CD4-positive, alpha-beta T cell (primary cell): ENCODE measurements around the gene INPP5B. TPM values are rescaled to one million over a fixed set of nuclear protein-coding genes. Genes with fewer than 3 reads are reported as not detected.

Experiments
- ATAC-seq: fragments of 200-7000 bp; cut with Tn5 transposase; one replicate; pipeline ENCODE4 v1.10.0; 2022; ENCODE audit warnings: mild to moderate bottlenecking; ENCODE audit not compliant: poor library complexity
- CTCF ChIA-PET: fragments of 350-600 bp; sonication (Branson Sonifier 250); formaldehyde crosslinking; loops from one replicate; lab custom pipeline; 2021; ENCODE audit warnings: antibody characterized with exemption, inconsistent platforms; lab: Charles Lee
- POLR2A ChIA-PET: fragments of 350-600 bp; sonication (Branson Sonifier 250); formaldehyde crosslinking; loops from one replicate; lab custom pipeline; 2021; ENCODE audit warnings: antibody characterized with exemption, inconsistent platforms; lab: Charles Lee
- DNase-seq, 14 experiments: peaks; one replicate each; pipeline ENCODE4 v3.0.0-alpha.2; 2013 to 2020; ENCODE audit warnings: mixed read lengths in 2 of 14
- H3K27ac ChIP-seq, 2 donors: one replicate each; pipeline versions ENCODE4 v1.5.1 to v1.7.0; 2013; ENCODE audit warnings: low read length in 2 of 2, low read depth in 1 of 2, mild to moderate bottlenecking in 1 of 2
- H3K27me3 ChIP-seq, 2 experiments: 1 replicate in 1 of 2; 2 replicates in 1 of 2; pipeline versions ENCODE4 v1.6.1 to v1.7.0; 2013; ENCODE audit warnings: low read length in 2 of 2, control low read depth in 1 of 2, mild to moderate bottlenecking in 1 of 2, moderate library complexity in 1 of 2; ENCODE audit not compliant: insufficient read depth in 2 of 2, control insufficient read depth in 1 of 2
- H3K36me3 ChIP-seq: one replicate; pipeline ENCODE4 v1.6.1; 2013; ENCODE audit warnings: low read length, control low read depth; ENCODE audit not compliant: insufficient read depth
- H3K4me1 ChIP-seq: one replicate; pipeline ENCODE4 v1.6.1; 2013; ENCODE audit warnings: low read length, control low read depth; ENCODE audit not compliant: insufficient read depth
- H3K4me3 ChIP-seq: one replicate; pipeline ENCODE4 v1.5.1; 2013; ENCODE audit warnings: mild to moderate bottlenecking, low read length, moderate library complexity
- H3K9me3 ChIP-seq, 2 experiments: 1 replicate in 1 of 2; 2 replicates in 1 of 2; pipeline versions ENCODE4 v1.6.1 to v1.7.0; 2013; ENCODE audit warnings: low read length in 2 of 2, mild to moderate bottlenecking in 2 of 2, control low read depth in 1 of 2, moderate library complexity in 1 of 2; ENCODE audit not compliant: control insufficient read depth in 1 of 2, insufficient read depth in 1 of 2
- H3K27ac Mint-ChIP-seq: one replicate; pipeline ENCODE4 v1.8.0; 2020; ENCODE audit warnings: mixed read lengths
- H3K27me3 Mint-ChIP-seq: one replicate; pipeline ENCODE4 v1.8.0; 2021; ENCODE audit warnings: mixed read lengths
- H3K36me3 Mint-ChIP-seq: one replicate; pipeline ENCODE4 v1.8.0; 2021; ENCODE audit warnings: low read depth, mixed read lengths
- H3K4me1 Mint-ChIP-seq: one replicate; pipeline ENCODE4 v1.8.0; 2021; ENCODE audit warnings: low read depth, mixed read lengths
- H3K4me3 Mint-ChIP-seq: one replicate; pipeline ENCODE4 v1.8.0; 2020; ENCODE audit warnings: mild to moderate bottlenecking, mixed read lengths
- H3K9me3 Mint-ChIP-seq: one replicate; pipeline ENCODE4 v1.8.0; 2020; ENCODE audit warnings: mixed read lengths
- intact Hi-C, 2 experiments: fragments of 100-400 bp; cut with DNase I in 1 of 2; cut with micrococcal nuclease in 1 of 2; formaldehyde crosslinking; loops; one replicate each; pipeline versions ENCODE4 v1.15.1 to v1.9.0; 2023 to 2025; cut with DNase I, micrococcal nuclease
- total RNA-seq, 174 experiments: library from RNA in 2 of 174; stranded (reverse) in 2 of 174; gene quantifications; one replicate each; pipeline ENCODE4 v1.2.3 and lab custom pipeline; 2021 to 2026
- TF ChIP-seq, protein P1 (sequence below): fragments of 200-600 bp; IDR thresholded peaks from one replicate; pipeline ENCODE4 v1.8.0; 2022; ENCODE audit warnings: antibody characterized with exemption, mild to moderate bottlenecking

Gene INPP5B
- total RNA-seq, 2 experiments from 2014 or later, result 11.7 to 12.7 TPM

DNA sequence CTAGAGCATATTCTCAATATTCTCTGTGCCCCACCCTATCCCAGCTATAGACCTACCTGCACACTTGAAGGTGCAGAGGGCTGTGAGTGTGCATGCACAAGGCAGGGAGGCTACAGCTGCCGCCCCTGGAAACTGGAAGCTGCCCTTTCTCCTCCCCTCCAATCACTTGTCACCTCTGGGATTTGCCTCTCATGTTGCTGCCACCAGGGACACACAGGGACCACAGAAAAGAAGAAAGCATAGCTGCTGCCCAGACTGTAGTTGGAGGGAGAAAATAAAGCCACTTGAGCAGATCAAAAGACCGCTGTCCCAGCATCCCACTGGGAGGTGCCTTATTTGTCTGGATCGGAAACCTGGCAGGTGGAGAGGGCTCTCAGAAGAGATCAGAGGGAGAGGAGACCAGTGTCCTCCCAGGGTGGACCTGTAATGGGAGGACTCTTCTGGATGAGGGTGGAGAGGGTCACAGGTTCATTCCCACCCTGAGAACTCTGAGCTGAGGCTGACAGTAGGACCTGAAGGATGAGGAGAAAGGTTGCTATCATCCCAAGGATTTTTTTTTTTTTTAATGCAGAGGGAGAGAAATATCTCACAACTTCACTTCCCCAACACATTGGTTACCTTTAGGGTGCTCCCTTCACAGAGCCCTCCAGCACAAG, 7.6 kb upstream of the INPP5B start:
- no peak overlapping the region for H3K4me3 ChIP-seq
- Mint-ChIP-seq H3K27me3 (no peaks in the 10 kb centered on the region), H3K4me3 (no peak overlapping the region), H3K9me3 (no peaks in the 10 kb centered on the region), H3K27ac (no peak overlapping the region), H3K36me3 (peaks cover 40% of the 10 kb centered on the region), H3K4me1 (no peaks in the 10 kb centered on the region)
- no peak overlapping the region for H3K27ac ChIP-seq
- ChIA-PET POLR2A (no interaction called here), CTCF (no interaction called here)
- no peaks in the 10 kb centered on the region for H3K9me3 ChIP-seq
- ATAC-seq (no peak), DNase-seq (no peak)
- intact Hi-C loops, result no loop called here
- H3K36me3 ChIP-seq, result peaks cover 29% of the 10 kb centered on the region
- TF ChIP-seq, protein P1, sequence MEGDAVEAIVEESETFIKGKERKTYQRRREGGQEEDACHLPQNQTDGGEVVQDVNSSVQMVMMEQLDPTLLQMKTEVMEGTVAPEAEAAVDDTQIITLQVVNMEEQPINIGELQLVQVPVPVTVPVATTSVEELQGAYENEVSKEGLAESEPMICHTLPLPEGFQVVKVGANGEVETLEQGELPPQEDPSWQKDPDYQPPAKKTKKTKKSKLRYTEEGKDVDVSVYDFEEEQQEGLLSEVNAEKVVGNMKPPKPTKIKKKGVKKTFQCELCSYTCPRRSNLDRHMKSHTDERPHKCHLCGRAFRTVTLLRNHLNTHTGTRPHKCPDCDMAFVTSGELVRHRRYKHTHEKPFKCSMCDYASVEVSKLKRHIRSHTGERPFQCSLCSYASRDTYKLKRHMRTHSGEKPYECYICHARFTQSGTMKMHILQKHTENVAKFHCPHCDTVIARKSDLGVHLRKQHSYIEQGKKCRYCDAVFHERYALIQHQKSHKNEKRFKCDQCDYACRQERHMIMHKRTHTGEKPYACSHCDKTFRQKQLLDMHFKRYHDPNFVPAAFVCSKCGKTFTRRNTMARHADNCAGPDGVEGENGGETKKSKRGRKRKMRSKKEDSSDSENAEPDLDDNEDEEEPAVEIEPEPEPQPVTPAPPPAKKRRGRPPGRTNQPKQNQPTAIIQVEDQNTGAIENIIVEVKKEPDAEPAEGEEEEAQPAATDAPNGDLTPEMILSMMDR, result no peak
- H3K4me1 ChIP-seq, result no peaks in the 10 kb centered on the region
- H3K27me3 ChIP-seq, result peaks cover 0 to 3% of the 10 kb centered on the region in 2 experiments

DNA sequence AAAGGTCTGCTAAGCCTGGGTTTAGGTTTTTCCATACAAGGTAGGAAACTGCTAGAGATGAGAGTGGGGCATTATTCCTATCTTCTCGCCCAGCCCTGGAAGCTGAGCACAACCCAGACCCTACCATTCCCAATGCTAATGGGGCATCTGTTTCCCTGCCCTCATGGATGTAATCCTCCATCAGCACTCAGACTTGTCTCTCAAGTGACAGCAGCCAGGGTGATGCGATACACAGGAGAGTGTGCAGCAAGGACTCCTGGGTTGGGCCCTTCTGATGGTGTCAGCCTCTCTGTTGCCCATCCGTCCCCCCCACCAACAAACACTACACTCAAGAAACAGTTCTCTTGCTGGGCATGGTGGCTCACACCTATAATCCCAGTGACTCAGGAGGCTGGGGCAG, 5.9 kb upstream of the INPP5B start:
- ChIA-PET CTCF (no interaction called here), POLR2A (no interaction called here)
- Histone ChIP-seq H3K27me3 (no peaks in the 10 kb centered on the region), H3K9me3 (no peaks in the 10 kb centered on the region), H3K4me1 (no peaks in the 10 kb centered on the region), H3K4me3 (no peak overlapping the region), H3K27ac (no peak overlapping the region), H3K36me3 (peaks cover 12% of the 10 kb centered on the region)
- Mint-ChIP-seq H3K36me3 (peaks cover 24% of the 10 kb centered on the region), H3K4me1 (peaks cover under 1% of the 10 kb centered on the region), H3K27ac (no peak overlapping the region), H3K9me3 (no peaks in the 10 kb centered on the region), H3K4me3 (no peak overlapping the region), H3K27me3 (no peaks in the 10 kb centered on the region)
- intact Hi-C loops, result no loop called here
- DNase-seq (no peak), ATAC-seq (no peak)
- TF ChIP-seq, protein P1, result no peak

DNA sequence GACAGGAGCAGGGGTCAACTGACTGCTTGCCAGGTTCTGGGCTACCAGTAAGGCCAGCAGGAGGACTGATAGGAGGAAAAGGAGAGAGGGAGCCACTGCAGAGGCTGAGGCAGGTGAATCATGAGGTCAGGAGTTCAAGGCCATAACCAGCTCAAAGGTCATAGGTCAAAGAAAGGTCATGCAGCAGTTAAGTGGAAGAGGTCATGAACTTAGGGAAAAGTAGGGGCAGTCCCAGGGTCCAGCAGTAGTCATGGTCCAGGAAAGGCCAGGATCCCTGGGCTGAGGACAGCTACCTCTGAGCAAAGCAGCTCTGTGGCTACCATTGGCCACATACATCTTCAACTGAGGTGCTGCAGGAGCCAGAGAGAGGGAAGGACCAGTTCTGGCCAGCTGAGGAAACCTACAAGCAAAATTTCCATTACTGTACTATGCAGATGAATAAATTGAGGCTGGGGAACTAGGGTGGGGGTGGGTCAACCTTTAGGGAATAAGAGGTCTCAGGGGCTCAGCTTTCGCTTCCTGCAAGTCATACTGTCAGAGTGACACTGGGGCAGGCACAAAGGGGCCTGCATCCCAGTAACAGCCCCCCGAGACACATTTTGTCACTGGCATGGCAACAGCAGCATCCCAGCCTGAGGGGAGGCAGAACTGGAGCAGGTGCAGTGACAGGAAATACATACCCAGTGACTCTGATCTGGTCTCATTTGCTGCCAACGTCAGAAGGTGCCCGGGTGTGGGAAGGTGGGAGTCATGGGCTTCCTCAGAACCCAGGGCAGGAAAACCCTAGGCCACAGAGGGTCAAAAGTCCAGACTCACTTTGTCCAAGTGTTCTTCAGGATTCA, 5.2 kb upstream of the INPP5B start:
- Mint-ChIP-seq H3K27ac (no peak overlapping the region), H3K4me3 (no peak overlapping the region), H3K4me1 (peaks cover 8% of the 10 kb centered on the region), H3K36me3 (peaks cover 18% of the 10 kb centered on the region), H3K9me3 (no peaks in the 10 kb centered on the region), H3K27me3 (no peaks in the 10 kb centered on the region)
- Histone ChIP-seq H3K36me3 (peaks cover 4% of the 10 kb centered on the region), H3K4me1 (peaks cover 7% of the 10 kb centered on the region), H3K4me3 (no peak overlapping the region), H3K27ac (no peak overlapping the region), H3K9me3 (no peaks in the 10 kb centered on the region), H3K27me3 (no peaks in the 10 kb centered on the region)
- TF ChIP-seq, protein P1, result no peak
- ChIA-PET CTCF (no interaction called here), POLR2A (no interaction called here)
- intact Hi-C loops, result no loop called here
- DNase-seq (no peak), ATAC-seq (no peak)
